LNCaP clone FGC (cell line): ENCODE data around the gene GNPTG.

ENCODE experiments used
- DNase-seq: peaks from one replicate; pipeline ENCODE4 v3.0.0-alpha.2; 2011; ENCODE audit warnings: low read depth
- H3K4me3 ChIP-seq: 2 replicates; pipeline ENCODE4 v1.5.1; 2011; ENCODE audit warnings: mild to moderate bottlenecking, low read depth, low read length, control low read depth
- TF ChIP-seq, protein P1 (sequence below): IDR thresholded peaks from 2 replicates; pipeline ENCODE4 v1.5.1; 2012; ENCODE audit warnings: mild to moderate bottlenecking; ENCODE audit not compliant: control insufficient read depth, insufficient read depth; ENCODE audit errors: extremely low read depth

Gene GNPTG

DNA sequence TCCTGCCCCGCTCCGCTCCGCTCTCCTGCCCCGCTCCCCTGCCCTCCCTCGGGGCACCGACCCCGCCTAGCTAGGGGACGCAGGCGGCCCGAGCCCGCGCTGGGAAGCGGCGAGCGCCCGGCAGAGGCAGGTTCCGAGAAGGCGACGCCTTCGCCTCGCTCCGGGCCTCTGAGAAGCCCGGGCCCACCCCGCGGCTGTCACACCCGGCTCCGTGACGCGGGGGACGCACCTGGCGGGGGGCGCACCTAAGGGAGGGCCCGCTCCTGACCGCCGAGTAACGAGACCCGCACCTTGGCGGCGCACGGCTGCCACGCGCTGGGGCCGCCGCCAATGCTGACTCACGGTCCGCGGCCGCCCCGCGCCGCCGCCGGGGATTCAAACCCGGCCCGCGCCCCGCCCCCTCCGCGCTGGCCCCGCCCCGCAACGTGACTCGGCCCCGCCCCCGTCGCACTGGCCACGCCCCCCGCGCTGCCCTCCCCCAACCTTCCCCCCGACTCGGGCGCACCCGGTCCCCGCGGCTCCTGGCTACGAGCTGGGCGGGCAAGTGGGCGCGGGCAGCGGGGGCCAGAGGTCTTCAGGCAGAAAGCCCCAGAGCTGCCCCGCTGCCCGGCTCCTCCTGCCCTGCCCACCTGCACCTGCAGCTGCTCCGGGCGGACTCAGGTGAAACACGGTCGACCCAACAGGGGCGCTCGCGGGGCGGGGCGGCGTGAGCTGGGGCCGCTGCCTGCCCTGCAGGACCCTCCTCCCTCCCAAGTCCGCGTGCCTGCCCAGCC is 27.8 kb downstream of the GNPTG start:
- H3K4me3 ChIP-seq = peak overlapping the region; percentile 75
- TF ChIP-seq, protein P1, sequence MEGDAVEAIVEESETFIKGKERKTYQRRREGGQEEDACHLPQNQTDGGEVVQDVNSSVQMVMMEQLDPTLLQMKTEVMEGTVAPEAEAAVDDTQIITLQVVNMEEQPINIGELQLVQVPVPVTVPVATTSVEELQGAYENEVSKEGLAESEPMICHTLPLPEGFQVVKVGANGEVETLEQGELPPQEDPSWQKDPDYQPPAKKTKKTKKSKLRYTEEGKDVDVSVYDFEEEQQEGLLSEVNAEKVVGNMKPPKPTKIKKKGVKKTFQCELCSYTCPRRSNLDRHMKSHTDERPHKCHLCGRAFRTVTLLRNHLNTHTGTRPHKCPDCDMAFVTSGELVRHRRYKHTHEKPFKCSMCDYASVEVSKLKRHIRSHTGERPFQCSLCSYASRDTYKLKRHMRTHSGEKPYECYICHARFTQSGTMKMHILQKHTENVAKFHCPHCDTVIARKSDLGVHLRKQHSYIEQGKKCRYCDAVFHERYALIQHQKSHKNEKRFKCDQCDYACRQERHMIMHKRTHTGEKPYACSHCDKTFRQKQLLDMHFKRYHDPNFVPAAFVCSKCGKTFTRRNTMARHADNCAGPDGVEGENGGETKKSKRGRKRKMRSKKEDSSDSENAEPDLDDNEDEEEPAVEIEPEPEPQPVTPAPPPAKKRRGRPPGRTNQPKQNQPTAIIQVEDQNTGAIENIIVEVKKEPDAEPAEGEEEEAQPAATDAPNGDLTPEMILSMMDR = peak; percentile 28; the same call in 1 of the 2 replicates
- no peak for DNase-seq

DNA sequence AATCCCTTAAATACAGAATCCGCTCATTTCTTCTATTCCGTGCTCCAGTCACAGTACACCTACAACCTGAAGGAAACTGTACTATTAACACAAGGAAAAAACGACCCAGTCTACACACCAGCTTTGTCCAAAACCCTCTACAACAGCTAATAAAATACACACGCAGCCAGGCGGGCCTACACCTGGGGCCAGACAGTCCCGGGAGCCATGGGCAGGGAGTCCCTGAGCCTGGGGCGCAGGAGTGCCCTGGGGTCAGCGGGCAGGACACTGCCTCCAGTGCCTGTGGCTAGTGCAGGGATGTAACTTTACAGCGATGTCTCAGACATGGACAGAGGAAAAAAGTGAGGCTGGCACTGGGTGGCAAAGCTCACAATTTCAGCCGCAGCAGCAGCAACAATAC is 28.5 kb downstream of the GNPTG start:
- DNase-seq = no peak
- TF ChIP-seq, protein P1 = no peak
- H3K4me3 ChIP-seq = peak overlapping the region; percentile 75

DNA sequence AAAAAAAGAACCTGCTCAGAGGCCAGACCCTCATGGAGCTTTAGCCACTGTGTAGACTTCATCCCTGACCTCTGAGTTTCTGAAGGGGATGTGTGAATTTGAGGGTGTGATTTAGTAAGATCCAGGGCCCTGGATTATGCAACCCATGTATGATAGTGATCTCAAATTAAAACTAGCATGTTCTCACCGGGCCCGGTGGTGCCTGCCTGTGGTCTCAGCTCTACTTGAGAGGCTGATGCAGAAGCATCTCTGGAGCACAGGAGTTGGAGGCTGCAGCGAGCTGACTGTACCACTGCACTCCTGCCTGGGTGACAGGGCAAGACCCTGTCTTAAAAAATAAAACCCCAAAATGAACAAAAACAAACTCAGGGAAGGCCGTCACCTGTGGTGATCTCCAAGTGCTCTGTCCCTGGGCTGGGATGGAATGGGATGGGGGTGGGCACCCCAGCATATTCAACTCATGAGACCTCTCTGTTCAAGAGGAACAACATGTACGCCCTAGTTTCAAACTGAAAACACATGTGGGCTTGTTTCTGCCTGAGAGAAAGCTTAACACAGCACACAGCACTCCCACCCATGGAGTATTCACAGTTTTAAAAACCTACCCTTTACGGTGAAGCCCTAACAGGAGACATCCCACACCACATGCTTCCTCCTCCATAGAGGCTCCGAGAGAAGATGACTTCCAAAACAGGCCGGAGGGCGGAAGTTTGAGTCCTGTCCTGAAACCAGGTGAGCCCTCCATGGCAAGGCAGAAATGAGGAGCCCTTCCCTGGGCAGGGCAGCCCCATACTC is 30.1 kb downstream of the GNPTG start:
- no peak for DNase-seq
- H3K4me3 ChIP-seq = no peak overlapping the region
- TF ChIP-seq, protein P1 = no peak

DNA sequence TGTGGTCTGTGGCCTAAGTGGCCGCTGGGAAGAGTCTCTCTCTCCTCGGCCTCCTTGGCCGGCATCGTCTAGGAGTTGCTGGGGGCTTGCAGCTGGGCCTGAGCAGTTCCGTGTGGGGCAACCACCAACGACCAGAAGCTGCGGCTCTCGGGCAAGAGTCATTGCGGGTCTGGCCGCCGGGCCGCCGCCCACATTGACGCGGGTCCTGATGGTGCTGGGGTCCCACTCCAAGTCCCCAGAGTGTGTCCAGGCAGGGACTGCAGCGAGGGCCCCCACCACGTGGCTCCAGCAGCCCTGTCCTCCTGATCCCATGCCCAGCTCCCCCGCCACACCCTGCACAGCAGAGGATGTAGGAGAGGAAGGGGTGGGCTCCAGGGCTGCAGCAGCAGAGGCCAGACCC is 31.8 kb downstream of the GNPTG start:
- no peak overlapping the region for H3K4me3 ChIP-seq
- TF ChIP-seq, protein P1 = no peak

DNA sequence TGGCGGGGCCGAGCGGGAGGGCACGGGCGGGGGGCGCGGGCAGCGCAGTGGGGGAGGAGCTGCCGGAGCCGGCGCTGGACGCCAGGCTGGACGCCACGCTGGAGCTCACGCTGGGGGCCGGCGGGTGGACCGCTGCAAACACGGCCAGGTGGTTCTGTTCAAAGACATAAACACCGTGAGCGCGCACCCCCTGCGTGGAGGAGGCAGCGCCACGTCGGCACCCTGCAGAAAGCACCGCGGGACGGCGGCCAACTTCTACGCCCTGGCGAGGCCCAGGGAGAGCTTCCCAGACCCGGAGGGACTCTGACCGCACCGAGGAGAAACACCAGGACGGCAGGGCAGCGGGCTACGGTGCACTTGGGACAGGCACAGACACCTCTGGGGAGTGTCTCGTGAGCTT is 33.5 kb downstream of the GNPTG start:
- no peak for DNase-seq
- TF ChIP-seq, protein P1 = no peak
- no peak overlapping the region for H3K4me3 ChIP-seq

More for the DNA sequence above, 31.8 kb downstream of the GNPTG start:
- DNase-seq = no peak

DNA sequence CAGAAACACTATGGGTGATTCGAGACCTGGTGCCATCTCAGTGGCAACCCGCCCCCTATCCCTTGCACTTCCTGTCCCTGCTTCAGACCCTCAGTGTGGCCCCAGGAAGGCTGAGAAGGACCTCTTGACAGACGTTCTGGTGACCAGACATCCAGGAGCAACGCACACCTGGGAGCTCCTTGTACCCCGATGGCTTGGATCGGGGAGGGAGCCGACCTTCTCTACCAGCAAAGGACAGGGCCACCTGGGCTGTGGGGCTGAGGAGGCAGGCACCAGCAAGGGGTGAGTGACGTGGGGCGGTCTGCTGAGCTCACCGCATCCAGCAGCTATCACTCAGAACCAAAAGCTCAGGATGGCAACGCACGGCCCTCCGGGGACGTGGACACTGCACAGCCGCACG is 35.6 kb downstream of the GNPTG start:
- no peak for DNase-seq
- TF ChIP-seq, protein P1 = no peak
- no peak overlapping the region for H3K4me3 ChIP-seq
